Measurements from ENCODE around the gene DIAPH1.
A peak's percentile ranks its signal among the peaks of the same experiment; 100 is the strongest.

DNA sequence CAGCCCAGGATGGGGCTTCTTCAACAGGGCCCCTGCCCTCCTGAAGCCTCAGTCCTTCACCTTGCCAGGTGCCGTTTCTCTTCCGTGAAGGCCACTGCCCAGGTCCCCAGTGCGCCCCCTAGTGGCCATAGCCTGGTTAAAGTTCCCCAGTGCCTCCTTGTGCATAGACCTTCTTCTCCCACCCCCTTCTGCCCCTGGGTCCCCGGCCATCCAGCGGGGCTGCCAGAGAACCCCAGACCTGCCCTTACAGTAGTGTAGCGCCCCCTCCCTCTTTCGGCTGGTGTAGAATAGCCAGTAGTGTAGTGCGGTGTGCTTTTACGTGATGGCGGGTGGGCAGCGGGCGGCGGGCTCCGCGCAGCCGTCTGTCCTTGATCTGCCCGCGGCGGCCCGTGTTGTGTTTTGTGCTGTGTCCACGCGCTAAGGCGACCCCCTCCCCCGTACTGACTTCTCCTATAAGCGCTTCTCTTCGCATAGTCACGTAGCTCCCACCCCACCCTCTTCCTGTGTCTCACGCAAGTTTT is 106.3 kb downstream of the DIAPH1 start:
- TF ChIP-seq, protein P1, sequence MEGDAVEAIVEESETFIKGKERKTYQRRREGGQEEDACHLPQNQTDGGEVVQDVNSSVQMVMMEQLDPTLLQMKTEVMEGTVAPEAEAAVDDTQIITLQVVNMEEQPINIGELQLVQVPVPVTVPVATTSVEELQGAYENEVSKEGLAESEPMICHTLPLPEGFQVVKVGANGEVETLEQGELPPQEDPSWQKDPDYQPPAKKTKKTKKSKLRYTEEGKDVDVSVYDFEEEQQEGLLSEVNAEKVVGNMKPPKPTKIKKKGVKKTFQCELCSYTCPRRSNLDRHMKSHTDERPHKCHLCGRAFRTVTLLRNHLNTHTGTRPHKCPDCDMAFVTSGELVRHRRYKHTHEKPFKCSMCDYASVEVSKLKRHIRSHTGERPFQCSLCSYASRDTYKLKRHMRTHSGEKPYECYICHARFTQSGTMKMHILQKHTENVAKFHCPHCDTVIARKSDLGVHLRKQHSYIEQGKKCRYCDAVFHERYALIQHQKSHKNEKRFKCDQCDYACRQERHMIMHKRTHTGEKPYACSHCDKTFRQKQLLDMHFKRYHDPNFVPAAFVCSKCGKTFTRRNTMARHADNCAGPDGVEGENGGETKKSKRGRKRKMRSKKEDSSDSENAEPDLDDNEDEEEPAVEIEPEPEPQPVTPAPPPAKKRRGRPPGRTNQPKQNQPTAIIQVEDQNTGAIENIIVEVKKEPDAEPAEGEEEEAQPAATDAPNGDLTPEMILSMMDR (IDR thresholded peaks at IDR 0.05; ENCODE audit: low read depth, low read length), result peak; percentile 65
- no peak for TF ChIP-seq MAX (IDR thresholded peaks at IDR 0.05; ENCODE audit: low read depth, low read length)
